ENCODE results near the gene STEAP1B.

- TF ChIP-seq EZH2phosphoT487 (IDR thresholded peaks at IDR 0.05; ENCODE audit: insufficient read depth, low read depth) (no peak), EZH2 (IDR thresholded peaks at IDR 0.05; ENCODE audit: insufficient read depth, poor library complexity, severe bottlenecking) (no peak)
Observed at GRCh38 chr7:22397981-22398380, 102.0 kb downstream of the STEAP1B start.

All from GM23248 (cell line).